GM12878 (cell line): ENCODE measurements around the gene SHMT2. TPM values are rescaled to one million over a fixed set of nuclear protein-coding genes. Genes with fewer than 3 reads are reported as not detected.

Source experiments
- ATAC-seq: fragments of 200-7000 bp; cut with Tn5 transposase; 3 replicates; pipeline ENCODE4 v1.9.1; 2020; ENCODE audit warnings: mild to moderate bottlenecking, moderate library complexity
- BruUV-seq: library from RNA; stranded (reverse); fragments of 400-500 nt; replicated peaks from 2 replicates; lab custom pipeline; 2021; lab: Mats Ljungman, UMichigan
- CTCF ChIA-PET: fragments of 300-600 bp; sonication (Branson Sonifier 250); formaldehyde crosslinking; extraction: SDS; loops from one replicate; lab custom pipeline; 2021; ENCODE audit warnings: inconsistent platforms; lab: Yijun Ruan, JAX
- POLR2A ChIA-PET: fragments of 350-600 bp; formaldehyde crosslinking; extraction: SDS; loops from one replicate; lab custom pipeline; 2021; ENCODE audit warnings: inconsistent platforms; lab: Charles Lee
- RAD21 ChIA-PET: fragments of 300-600 bp; sonication (Branson Sonifier 250); formaldehyde crosslinking; loops from one replicate; lab custom pipeline; 2023; ENCODE audit warnings: antibody characterized with exemption; ENCODE audit not compliant: unreplicated experiment; lab: Charles Lee
- SMC1A ChIA-PET: fragments of 300-600 bp; sonication (Branson Sonifier 250); formaldehyde crosslinking; loops from one replicate; lab custom pipeline; 2023; ENCODE audit not compliant: unreplicated experiment, uncharacterized antibody; lab: Charles Lee
- DNase-seq: peaks from one replicate; pipeline ENCODE4 v3.0.0-alpha.2; 2011; ENCODE audit warnings: low read depth, low spot score
- FAIRE-seq: peaks from 3 replicates; lab custom pipeline; 2011; peaks lifted over from hg19 to GRCh38; lab: Jason Lieb, UNC
- H2AFZ ChIP-seq: 2 replicates; pipeline ENCODE4 v1.6.0; 2011; ENCODE audit warnings: low read depth, low read length, control low read depth; ENCODE audit not compliant: control insufficient read depth
- H3K27ac ChIP-seq: 2 replicates; pipeline ENCODE4 v1.5.1; 2011; ENCODE audit warnings: control low read depth; ENCODE audit not compliant: control insufficient read depth, insufficient read depth
- H3K27me3 ChIP-seq, 2 experiments: replicated peaks in 1 of 2; 2 replicates each; pipeline versions ENCODE4 v1.6.0 to v1.6.1; 2011; ENCODE audit warnings: low read length in 1 of 2; ENCODE audit not compliant: control insufficient read depth in 2 of 2, insufficient read depth in 2 of 2
- H3K36me3 ChIP-seq, 2 experiments: 2 replicates each; pipeline ENCODE4 v1.5.1; 2011; ENCODE audit warnings: low read length in 1 of 2; ENCODE audit not compliant: control insufficient read depth in 2 of 2, insufficient read depth in 2 of 2
- H3K4me1 ChIP-seq: 2 replicates; pipeline ENCODE4 v1.6.1; 2011; ENCODE audit warnings: mild to moderate bottlenecking, low read length, moderate library complexity, mixed read lengths; ENCODE audit not compliant: control insufficient read depth, insufficient read depth
- H3K4me2 ChIP-seq: 2 replicates; pipeline ENCODE4 v1.6.0; 2011; ENCODE audit warnings: control low read depth; ENCODE audit not compliant: control insufficient read depth, insufficient read depth
- H3K4me3 ChIP-seq: fragments of 200-600 bp; sonication (generic); 2 replicates; pipeline ENCODE4 v1.5.1; 2016
- H3K79me2 ChIP-seq: 2 replicates; pipeline ENCODE4 v1.6.0; 2011; ENCODE audit warnings: low read length; ENCODE audit not compliant: control insufficient read depth, insufficient read depth
- H3K9ac ChIP-seq: 2 replicates; pipeline ENCODE4 v1.8.0; 2011; ENCODE audit warnings: low read length, control low read depth, mixed read lengths; ENCODE audit not compliant: control insufficient read depth, insufficient read depth
- H3K9me3 ChIP-seq: replicated peaks from 3 replicates; pipeline ENCODE4 v1.5.1; 2011; ENCODE audit warnings: mild to moderate bottlenecking, low read length; ENCODE audit not compliant: control insufficient read depth, insufficient read depth
- H4K20me1 ChIP-seq: 2 replicates; pipeline ENCODE4 v1.6.0; 2011; ENCODE audit not compliant: control insufficient read depth, insufficient read depth
- BACH1 ChIP-seq: fragments of 450-650 bp; IDR thresholded peaks from 2 replicates; pipeline ENCODE4 v1.6.1; 2017; ENCODE audit warnings: mild to moderate bottlenecking, borderline replicate concordance
- E4F1 ChIP-seq: fragments of 450-650 bp; IDR thresholded peaks from 2 replicates; pipeline ENCODE4 v1.6.1; 2018; ENCODE audit warnings: borderline replicate concordance, mild to moderate bottlenecking; ENCODE audit not compliant: partially characterized antibody
- FOXM1 ChIP-seq: IDR thresholded peaks from 2 replicates; pipeline ENCODE4 v1.6.1; 2012; ENCODE audit warnings: low read depth, mild to moderate bottlenecking, inconsistent platforms, low read length, moderate library complexity
- GATAD2B ChIP-seq: fragments of 450-650 bp; conservative IDR thresholded peaks from 2 replicates; pipeline ENCODE4 v1.6.1; 2017; ENCODE audit warnings: low read depth, mild to moderate bottlenecking, moderate library complexity
- IKZF1 ChIP-seq: fragments of 450-650 bp; conservative IDR thresholded peaks from 2 replicates; pipeline ENCODE4 v1.6.1; 2017; ENCODE audit warnings: antibody characterized with exemption, mild to moderate bottlenecking
- IKZF2 ChIP-seq, 2 experiments: fragments of 450-650 bp; IDR thresholded peaks; 2 replicates each; pipeline ENCODE4 v1.6.1; 2017; ENCODE audit warnings: mild to moderate bottlenecking in 2 of 2, moderate library complexity in 2 of 2
- RAD51 ChIP-seq: fragments of 450-650 bp; IDR thresholded peaks from 2 replicates; pipeline ENCODE4 v1.6.1; 2016; ENCODE audit warnings: moderate library complexity, mild to moderate bottlenecking, inconsistent platforms
- SIN3A ChIP-seq: IDR thresholded peaks from 2 replicates; pipeline ENCODE4 v1.6.1; 2012; ENCODE audit warnings: low read depth, low read length, improper control_type of control experiment
- SP1 ChIP-seq: IDR thresholded peaks from one replicate; pipeline ENCODE4 v1.6.1; 2011; ENCODE audit warnings: low read depth, low read length
- USF1 ChIP-seq: IDR thresholded peaks from 2 replicates; pipeline ENCODE4 v1.6.1; 2011; ENCODE audit warnings: borderline replicate concordance, low read depth, mild to moderate bottlenecking, moderate library complexity, mixed read lengths, low read length; ENCODE audit not compliant: insufficient read depth; ENCODE audit errors: extremely low read length
- YBX1 ChIP-seq: fragments of 450-650 bp; IDR thresholded peaks from 2 replicates; pipeline ENCODE4 v1.6.1; 2016; ENCODE audit warnings: antibody characterized with exemption
- WGBS: methylation state at CpG from one replicate; pipeline ENCODE4 v1.1.6; 2016; ENCODE audit warnings: low lambda C conversion rate; ENCODE audit not compliant: insufficient replicate concordance, insufficient coverage; ENCODE audit errors: missing lambda C conversion rate; 5-methylcytosine and 5-hydroxymethylcytosine counted together
- in situ Hi-C: fragments of 300-500 bp; cut with MboI; formaldehyde crosslinking; loops from 9 replicates; pipeline ENCODE4 v1.14.3; 2018; ENCODE audit warnings: mixed read lengths
- intact Hi-C: fragments of 100-400 bp; cut with micrococcal nuclease; formaldehyde crosslinking; loops from one replicate; pipeline ENCODE4 v1.14.2; 2022; ENCODE audit not compliant: unreplicated experiment
- polyA plus RNA-seq, 11 experiments: library from polyadenylated mRNA; depleted of rRNA in 4 of 11; unstranded in 6 of 11; stranded (reverse) in 5 of 11; fragments of >200 nt; fragmentation: Nextera tagmentation in 4 of 11; fragmentation: Illumina TruSeq in 1 of 11; extraction: Ambion mirVana in 4 of 11; extraction: Trizol in 1 of 11; gene quantifications; 1 replicate in 1 of 11; 2 replicates in 10 of 11; pipeline versions ENCODE4 v1.2.1 to v1.2.3, GENCODE V29; 2011 to 2016; ENCODE audit warnings: inconsistent platforms in 2 of 11, missing spikeins in 2 of 11, low read depth in 1 of 11
- total RNA-seq, 4 experiments: library from RNA; depleted of rRNA in 3 of 4; stranded (reverse); fragments of >200 nt in 3 of 4; fragmentation: Illumina TruSeq in 1 of 4; extraction: Trizol in 1 of 4; gene quantifications; 2 replicates each; pipeline versions ENCODE4 v1.2.1 to v1.2.3, GENCODE V29; 2013 to 2021

The SHMT2 gene
- total and polyA plus RNA-seq, 10 of the 15 experiments (the other 5 are each of a cell fraction or from before 2014, with no cell fraction given): 57.0 to 292 (median 186) TPM

GRCh38 chr12:57272337-57273151 lies 43.0 kb downstream of the SHMT2 start:
- FAIRE-seq (no peak), ATAC-seq (no peak), DNase-seq (no peak)
- Histone ChIP-seq H3K4me1 (no peaks in the 10 kb centered on the region), H3K4me2 (no peak overlapping the region), H3K9ac (no peak overlapping the region), H4K20me1 (no peaks in the 10 kb centered on the region), H3K27me3 (no peaks in the 10 kb centered on the region), H2AFZ (no peak overlapping the region), H3K27ac (no peak overlapping the region), H3K79me2 (no peaks in the 10 kb centered on the region), H3K36me3 (peaks cover 8 to 17% of the 10 kb centered on the region in 2 experiments; a peak in 3 of 4 replicates), H3K4me3 (no peak overlapping the region), H3K9me3 (no peaks in the 10 kb centered on the region)
- 75% methylated on average over 5 of the region's 7 CpGs for WGBS
- ChIA-PET SMC1A (no interaction called here), POLR2A (no interaction called here), RAD21 (no interaction called here), CTCF (interaction anchor here (0.7 to 5.2 kb wide), 5 partner anchors 9 to 460 kb away, joined by 3 to 26 read pairs (median 4); no protein-coding TSS in a partner anchor)
- in situ Hi-C loops (no loop called here), intact Hi-C loops (no loop called here)
- no peak for TF ChIP-seq USF1
- TF ChIP-seq IKZF2 (IDR thresholded peaks at IDR 0.05): no peak
- no peak for TF ChIP-seq YBX1
- TF ChIP-seq SP1: no peak
- TF ChIP-seq FOXM1: no peak
- TF ChIP-seq E4F1: no peak
- TF ChIP-seq IKZF1: no peak
- no peak for TF ChIP-seq GATAD2B
- TF ChIP-seq SIN3A: no peak
- TF ChIP-seq RAD51: no peak
- TF ChIP-seq BACH1: no peak
- BruUV-seq: no TSS peak
